ENCODE measurements around the gene HTT. TPM values are rescaled to one million over a fixed set of nuclear protein-coding genes. Genes with fewer than 3 reads are reported as not detected.

The HTT gene
- total RNA-seq, 1 experiment from 2014 or later, result 85.4 TPM

- no peak for TF ChIP-seq TEAD4 (CRISPR knock-in tag; IDR thresholded peaks at IDR 0.05)
- TF ChIP-seq, protein P1, sequence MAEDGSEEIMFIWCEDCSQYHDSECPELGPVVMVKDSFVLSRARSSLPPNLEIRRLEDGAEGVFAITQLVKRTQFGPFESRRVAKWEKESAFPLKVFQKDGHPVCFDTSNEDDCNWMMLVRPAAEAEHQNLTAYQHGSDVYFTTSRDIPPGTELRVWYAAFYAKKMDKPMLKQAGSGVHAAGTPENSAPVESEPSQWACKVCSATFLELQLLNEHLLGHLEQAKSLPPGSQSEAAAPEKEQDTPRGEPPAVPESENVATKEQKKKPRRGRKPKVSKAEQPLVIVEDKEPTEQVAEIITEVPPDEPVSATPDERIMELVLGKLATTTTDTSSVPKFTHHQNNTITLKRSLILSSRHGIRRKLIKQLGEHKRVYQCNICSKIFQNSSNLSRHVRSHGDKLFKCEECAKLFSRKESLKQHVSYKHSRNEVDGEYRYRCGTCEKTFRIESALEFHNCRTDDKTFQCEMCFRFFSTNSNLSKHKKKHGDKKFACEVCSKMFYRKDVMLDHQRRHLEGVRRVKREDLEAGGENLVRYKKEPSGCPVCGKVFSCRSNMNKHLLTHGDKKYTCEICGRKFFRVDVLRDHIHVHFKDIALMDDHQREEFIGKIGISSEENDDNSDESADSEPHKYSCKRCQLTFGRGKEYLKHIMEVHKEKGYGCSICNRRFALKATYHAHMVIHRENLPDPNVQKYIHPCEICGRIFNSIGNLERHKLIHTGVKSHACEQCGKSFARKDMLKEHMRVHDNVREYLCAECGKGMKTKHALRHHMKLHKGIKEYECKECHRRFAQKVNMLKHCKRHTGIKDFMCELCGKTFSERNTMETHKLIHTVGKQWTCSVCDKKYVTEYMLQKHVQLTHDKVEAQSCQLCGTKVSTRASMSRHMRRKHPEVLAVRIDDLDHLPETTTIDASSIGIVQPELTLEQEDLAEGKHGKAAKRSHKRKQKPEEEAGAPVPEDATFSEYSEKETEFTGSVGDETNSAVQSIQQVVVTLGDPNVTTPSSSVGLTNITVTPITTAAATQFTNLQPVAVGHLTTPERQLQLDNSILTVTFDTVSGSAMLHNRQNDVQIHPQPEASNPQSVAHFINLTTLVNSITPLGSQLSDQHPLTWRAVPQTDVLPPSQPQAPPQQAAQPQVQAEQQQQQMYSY (CRISPR knock-in tag; IDR thresholded peaks at IDR 0.05), result no peak
- no peak for TF ChIP-seq AR (CRISPR knock-in tag; IDR thresholded peaks at IDR 0.05)
- TF ChIP-seq, protein P2, sequence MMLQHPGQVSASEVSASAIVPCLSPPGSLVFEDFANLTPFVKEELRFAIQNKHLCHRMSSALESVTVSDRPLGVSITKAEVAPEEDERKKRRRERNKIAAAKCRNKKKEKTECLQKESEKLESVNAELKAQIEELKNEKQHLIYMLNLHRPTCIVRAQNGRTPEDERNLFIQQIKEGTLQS (CRISPR knock-in tag; conservative IDR thresholded peaks at IDR 0.05), result no peak
- no peak for TF ChIP-seq PRRX2 (CRISPR knock-in tag; IDR thresholded peaks at IDR 0.05)
- TF ChIP-seq, protein P3, sequence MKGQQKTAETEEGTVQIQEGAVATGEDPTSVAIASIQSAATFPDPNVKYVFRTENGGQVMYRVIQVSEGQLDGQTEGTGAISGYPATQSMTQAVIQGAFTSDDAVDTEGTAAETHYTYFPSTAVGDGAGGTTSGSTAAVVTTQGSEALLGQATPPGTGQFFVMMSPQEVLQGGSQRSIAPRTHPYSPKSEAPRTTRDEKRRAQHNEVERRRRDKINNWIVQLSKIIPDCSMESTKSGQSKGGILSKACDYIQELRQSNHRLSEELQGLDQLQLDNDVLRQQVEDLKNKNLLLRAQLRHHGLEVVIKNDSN (CRISPR knock-in tag; IDR thresholded peaks at IDR 0.05), result no peak
- no peak for TF ChIP-seq RORB (CRISPR knock-in tag; IDR thresholded peaks at IDR 0.05)
- no peak for TF ChIP-seq MLX (CRISPR knock-in tag; IDR thresholded peaks at IDR 0.05)
- no peak for TF ChIP-seq IRF2 (CRISPR knock-in tag; IDR thresholded peaks at IDR 0.05; ENCODE audit: borderline replicate concordance, low read depth)
These were observed 138.6 kb downstream of the HTT start (continued) for GRCh38 chr4:3213106-3213425.

DNA sequence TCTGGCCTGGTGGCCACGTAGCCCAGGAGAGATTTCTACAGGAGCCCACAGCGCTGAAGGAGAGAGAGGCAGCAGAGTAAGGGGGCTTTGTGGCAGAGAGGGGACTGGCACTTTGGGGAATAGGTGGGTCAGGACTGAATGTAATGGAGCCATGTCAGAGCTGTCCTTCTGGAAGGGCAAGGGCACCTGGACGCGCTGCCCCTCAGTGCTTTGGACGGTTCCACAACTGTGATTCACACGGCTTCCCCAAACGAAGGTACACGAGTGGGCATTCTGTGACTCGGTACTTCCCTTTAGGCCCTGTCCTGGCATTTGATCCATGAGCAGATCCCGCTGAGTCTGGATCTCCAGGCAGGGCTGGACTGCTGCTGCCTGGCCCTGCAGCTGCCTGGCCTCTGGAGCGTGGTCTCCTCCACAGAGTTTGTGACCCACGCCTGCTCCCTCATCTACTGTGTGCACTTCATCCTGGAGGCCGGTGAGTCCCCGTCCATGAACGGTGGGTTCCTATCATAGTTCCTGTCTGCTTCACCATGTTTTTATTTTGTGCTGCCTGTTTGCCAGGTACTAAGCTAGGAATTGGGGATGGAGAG, 139.3 kb downstream of the HTT start:
- peaks cover 79% of the 10 kb centered on the region for H3K36me3 Mint-ChIP-seq
- TF ChIP-seq GABPB1 (CRISPR knock-in tag; IDR thresholded peaks at IDR 0.05), result no peak
- TF ChIP-seq NR2C2 (CRISPR knock-in tag; IDR thresholded peaks at IDR 0.05), result no peak
- no peak for TF ChIP-seq STAT6 (CRISPR knock-in tag; conservative IDR thresholded peaks at IDR 0.05; ENCODE audit: low read depth)
- no peak for TF ChIP-seq CTCF (IDR thresholded peaks at IDR 0.05)
- no peak for TF ChIP-seq CREM (CRISPR knock-in tag; IDR thresholded peaks at IDR 0.05)
- TF ChIP-seq ESRRA (CRISPR knock-in tag; IDR thresholded peaks at IDR 0.05; ENCODE audit: borderline replicate concordance), result no peak
- no peak for TF ChIP-seq ZNF232 (CRISPR knock-in tag; IDR thresholded peaks at IDR 0.05)
- TF ChIP-seq JAZF1 (CRISPR knock-in tag; IDR thresholded peaks at IDR 0.05), result no peak
- TF ChIP-seq ATF1 (CRISPR knock-in tag; IDR thresholded peaks at IDR 0.05), result no peak
- TF ChIP-seq, protein P2 (CRISPR knock-in tag; conservative IDR thresholded peaks at IDR 0.05), result no peak
- no peak for TF ChIP-seq KAT7 (CRISPR knock-in tag; IDR thresholded peaks at IDR 0.05; ENCODE audit: borderline replicate concordance)
- TF ChIP-seq ZNF416 (CRISPR knock-in tag; IDR thresholded peaks at IDR 0.05), result no peak
- no peak for TF ChIP-seq E2F4 (CRISPR knock-in tag; IDR thresholded peaks at IDR 0.05; ENCODE audit: borderline replicate concordance, low read depth)

More for the DNA sequence above, 139.3 kb downstream of the HTT start:
- DNase-seq (ENCODE audit: low spot score) (no peak), ATAC-seq (no peak)
- Mint-ChIP-seq H3K4me1 (no peaks in the 10 kb centered on the region), H3K9me3 (no peaks in the 10 kb centered on the region), H3K27me3 (ENCODE audit: low read depth) (no peaks in the 10 kb centered on the region), H3K27ac (no peak overlapping the region), H3K4me3 (no peak overlapping the region)
- ChIA-PET POLR2A (no interaction called here), CTCF (no interaction called here)

All from WTC11 (cell line).